Measurements from ENCODE around the gene SPRED2. TPM values are rescaled to one million over a fixed set of nuclear protein-coding genes. Genes with fewer than 3 reads are reported as not detected.

Gene SPRED2
- total RNA-seq, 1 donor from 2014 or later, result 54.5 TPM

GRCh38 chr2:65450393-65450792, 18.0 kb upstream of the SPRED2 start:
- H3K27me3 Mint-ChIP-seq (ENCODE audit: unreplicated experiment), result no peaks in the 10 kb centered on the region
- TF ChIP-seq CTCF (IDR thresholded peaks at IDR 0.05; ENCODE audit: partially characterized antibody, unreplicated experiment), result no peak
- H3K4me1 Mint-ChIP-seq (ENCODE audit: low read depth, unreplicated experiment), result peaks cover 2% of the 10 kb centered on the region
- H3K9me3 Mint-ChIP-seq (ENCODE audit: unreplicated experiment), result peaks cover 1% of the 10 kb centered on the region
- no peak overlapping the region for H3K4me3 Mint-ChIP-seq (ENCODE audit: unreplicated experiment)
- DNase-seq, result no peak
- no peak overlapping the region for H3K27ac Mint-ChIP-seq (ENCODE audit: unreplicated experiment)
- no peaks in the 10 kb centered on the region for H3K36me3 Mint-ChIP-seq (ENCODE audit: unreplicated experiment)

DNA sequence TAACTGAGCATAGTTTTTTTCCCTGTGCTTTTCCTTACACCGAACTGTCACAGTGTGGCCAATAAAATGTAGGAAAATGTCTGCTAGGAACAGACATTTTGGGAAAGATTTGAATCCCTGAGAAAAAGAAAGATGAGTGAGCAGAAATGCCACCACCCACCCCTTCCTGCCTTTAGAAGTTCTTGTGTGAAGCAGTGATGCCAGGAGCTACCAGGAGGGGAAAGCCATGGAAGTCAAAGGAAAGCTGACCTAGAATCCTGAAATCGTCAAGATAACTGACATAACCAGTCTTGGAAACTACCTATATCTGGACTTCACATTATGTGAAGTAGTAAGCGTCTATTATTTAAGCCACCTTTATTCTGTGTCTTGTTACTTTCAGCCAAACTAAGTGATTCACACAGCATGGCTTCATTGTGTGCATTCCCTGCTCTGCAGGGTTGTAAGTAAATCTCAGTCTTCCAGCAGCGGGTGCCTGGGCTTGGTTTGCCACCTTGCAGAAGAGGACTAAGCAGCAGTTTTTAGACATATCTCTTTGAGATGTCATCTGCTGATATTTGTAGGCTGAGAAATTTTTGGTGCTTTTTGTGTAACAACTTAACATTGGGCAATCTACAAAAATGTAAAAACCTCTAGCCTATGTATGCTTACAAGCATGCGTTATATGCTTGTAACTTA, 11.2 kb upstream of the SPRED2 start:
- Mint-ChIP-seq H3K36me3 (ENCODE audit: unreplicated experiment) (peaks cover 5% of the 10 kb centered on the region), H3K27me3 (ENCODE audit: unreplicated experiment) (no peaks in the 10 kb centered on the region), H3K27ac (ENCODE audit: unreplicated experiment) (no peak overlapping the region), H3K4me1 (ENCODE audit: low read depth, unreplicated experiment) (peaks cover 3% of the 10 kb centered on the region), H3K9me3 (ENCODE audit: unreplicated experiment) (peaks cover 2% of the 10 kb centered on the region), H3K4me3 (ENCODE audit: unreplicated experiment) (no peak overlapping the region)
- TF ChIP-seq CTCF (IDR thresholded peaks at IDR 0.05; ENCODE audit: partially characterized antibody, unreplicated experiment), result no peak
- no peak for DNase-seq

GRCh38 chr2:65442420-65443020, 10.1 kb upstream of the SPRED2 start:
- Mint-ChIP-seq H3K4me1 (ENCODE audit: low read depth, unreplicated experiment) (peaks cover 12% of the 10 kb centered on the region), H3K36me3 (ENCODE audit: unreplicated experiment) (peaks cover 5% of the 10 kb centered on the region), H3K4me3 (ENCODE audit: unreplicated experiment) (no peak overlapping the region), H3K9me3 (ENCODE audit: unreplicated experiment) (peaks cover 7% of the 10 kb centered on the region), H3K27me3 (ENCODE audit: unreplicated experiment) (peaks cover 2% of the 10 kb centered on the region), H3K27ac (ENCODE audit: unreplicated experiment) (no peak overlapping the region)
- TF ChIP-seq CTCF (IDR thresholded peaks at IDR 0.05; ENCODE audit: partially characterized antibody, unreplicated experiment), result no peak
- DNase-seq, result no peak

DNA sequence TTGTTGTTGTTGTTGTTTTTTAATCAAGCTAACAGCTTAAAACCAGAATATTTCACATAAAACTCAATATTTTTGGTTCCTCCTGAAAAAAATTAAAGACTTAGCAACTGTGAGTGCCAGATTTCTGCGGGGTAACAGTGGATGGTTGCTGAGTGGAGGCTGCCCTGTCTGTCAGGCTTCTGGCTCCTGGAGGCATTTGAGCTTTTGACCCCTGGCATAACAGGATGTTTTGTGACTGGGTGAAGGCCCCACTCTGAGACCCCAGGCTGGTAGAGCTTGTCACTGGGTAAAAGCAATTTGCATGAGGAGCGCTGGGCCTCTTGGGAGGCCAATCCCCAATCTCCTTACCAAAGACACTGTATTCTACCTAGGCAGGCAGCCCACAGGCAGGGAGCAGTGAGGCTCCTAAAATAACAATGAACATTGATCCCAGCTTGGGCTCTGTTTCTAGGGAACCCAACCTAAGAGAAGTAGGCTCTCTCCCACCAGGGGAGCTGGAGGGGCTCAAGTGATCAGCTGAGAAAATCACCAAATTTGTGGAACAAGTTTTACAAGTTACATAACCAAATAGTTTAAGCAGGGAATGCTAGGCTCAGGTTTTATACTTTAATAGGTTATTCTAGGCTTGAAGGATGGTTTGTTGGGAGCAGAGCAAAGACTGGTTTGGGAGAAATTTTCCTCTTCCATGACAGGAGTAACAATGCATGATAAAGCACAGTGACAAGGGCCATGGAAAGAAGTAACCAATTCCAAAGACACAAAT, 5.9 kb upstream of the SPRED2 start:
- Mint-ChIP-seq H3K4me3 (ENCODE audit: unreplicated experiment) (no peak overlapping the region), H3K27ac (ENCODE audit: unreplicated experiment) (no peak overlapping the region), H3K4me1 (ENCODE audit: low read depth, unreplicated experiment) (peaks cover 23% of the 10 kb centered on the region), H3K36me3 (ENCODE audit: unreplicated experiment) (peaks cover 5% of the 10 kb centered on the region), H3K9me3 (ENCODE audit: unreplicated experiment) (peaks cover 10% of the 10 kb centered on the region), H3K27me3 (ENCODE audit: unreplicated experiment) (peaks cover 2% of the 10 kb centered on the region)
- TF ChIP-seq CTCF (IDR thresholded peaks at IDR 0.05; ENCODE audit: partially characterized antibody, unreplicated experiment), result no peak
- no peak for DNase-seq

Data from glutamatergic neuron (in vitro differentiated cells).